NCI-H526 (cell line): ENCODE data around the gene MYO3B.

ENCODE experiments used
- DNase-seq, 2 experiments: peaks; one replicate each; lab custom pipeline; 2025; lab: John Stamatoyannopoulos, UW

The MYO3B gene

GRCh38 chr2:170238776-170239175 lies 60.8 kb downstream of the MYO3B start:
- DNase-seq, result no peak

DNA sequence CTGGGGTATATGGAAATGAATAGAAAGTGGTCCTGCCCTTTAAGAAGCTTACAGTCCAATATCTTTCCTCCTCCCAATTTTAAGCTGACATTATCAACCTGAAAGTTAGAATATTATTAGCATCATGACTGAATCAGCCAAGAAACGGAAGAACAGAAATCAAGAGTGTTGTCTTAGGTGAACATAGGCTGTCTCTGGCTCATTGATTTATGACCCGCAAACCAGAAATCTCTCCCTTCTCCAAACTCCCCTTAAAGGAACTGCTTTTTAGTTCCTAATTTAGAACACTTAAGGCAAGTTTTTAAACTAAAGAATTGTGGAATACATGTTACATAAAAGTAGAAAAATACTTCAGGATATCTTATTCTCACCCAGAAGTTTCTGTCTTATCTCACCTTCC lies 62.7 kb downstream of the MYO3B start:
- DNase-seq, result no peak

GRCh38 chr2:170241756-170242155 lies 63.8 kb downstream of the MYO3B start:
- DNase-seq, result no peak

DNA sequence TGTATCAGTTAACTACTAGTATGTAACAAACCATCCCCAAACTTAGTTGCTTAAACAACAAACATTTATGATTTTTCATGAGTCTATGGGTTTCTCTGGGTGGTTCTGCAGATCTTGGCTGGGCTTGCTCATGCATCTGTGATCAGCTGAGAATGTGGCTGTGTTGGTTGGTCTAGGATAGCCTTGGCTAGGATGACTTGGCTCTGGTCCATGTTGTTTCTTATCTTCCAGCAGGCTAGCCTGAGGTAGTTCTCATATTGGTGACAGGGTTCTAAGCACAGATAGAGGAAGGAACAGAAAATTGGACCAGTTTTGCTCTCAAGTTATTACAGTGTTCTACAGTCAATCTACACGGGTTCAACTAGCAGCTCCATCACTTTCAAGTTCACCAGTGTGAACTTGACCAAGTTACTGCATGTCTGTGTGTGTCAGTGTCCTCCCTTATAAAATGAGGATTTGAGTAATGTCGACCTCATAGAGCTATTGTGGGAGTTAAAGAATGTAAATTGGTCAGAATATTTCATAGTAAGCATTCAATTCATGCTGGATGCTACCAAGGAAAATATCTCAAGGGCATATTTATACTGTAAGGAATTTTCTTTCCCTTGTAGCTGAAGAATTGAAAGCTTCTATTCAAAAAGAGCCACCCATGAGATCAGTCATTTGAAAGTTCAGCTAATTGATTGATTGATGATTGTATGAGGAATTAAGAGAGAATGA lies 65.3 kb downstream of the MYO3B start:
- DNase-seq, result no peak

GRCh38 chr2:170243898-170244297 lies 66.0 kb downstream of the MYO3B start:
- DNase-seq, result no peak

- no peak for DNase-seq
These were observed 66.6 kb downstream of the MYO3B start for GRCh38 chr2:170244555-170244954.

- DNase-seq, result no peak
These were observed 67.4 kb downstream of the MYO3B start for GRCh38 chr2:170245312-170245711.

DNA sequence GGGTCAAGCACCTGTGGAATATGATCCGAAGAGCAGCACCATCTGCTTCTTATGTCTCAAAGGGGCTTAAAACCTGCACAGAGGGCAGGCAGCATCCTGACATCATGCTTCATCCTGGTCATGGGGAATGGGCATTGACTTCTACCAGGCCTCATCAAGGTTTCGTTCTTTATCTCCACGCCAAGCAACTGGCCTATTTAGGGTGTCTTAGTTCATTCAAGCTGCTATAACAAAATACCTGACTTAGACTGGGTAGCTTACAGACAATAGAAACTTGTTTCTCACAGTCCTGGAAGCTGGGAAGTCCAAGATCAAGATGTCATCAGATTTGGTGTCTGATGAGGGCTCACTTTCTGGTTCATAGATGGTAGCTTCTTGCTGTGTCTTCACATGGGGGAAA lies 69.4 kb downstream of the MYO3B start:
- no peak for DNase-seq

GRCh38 chr2:170247882-170248393 lies 70.0 kb downstream of the MYO3B start:
- no peak for DNase-seq

- no peak for DNase-seq
These were observed 70.8 kb downstream of the MYO3B start for GRCh38 chr2:170248574-170249393.

DNA sequence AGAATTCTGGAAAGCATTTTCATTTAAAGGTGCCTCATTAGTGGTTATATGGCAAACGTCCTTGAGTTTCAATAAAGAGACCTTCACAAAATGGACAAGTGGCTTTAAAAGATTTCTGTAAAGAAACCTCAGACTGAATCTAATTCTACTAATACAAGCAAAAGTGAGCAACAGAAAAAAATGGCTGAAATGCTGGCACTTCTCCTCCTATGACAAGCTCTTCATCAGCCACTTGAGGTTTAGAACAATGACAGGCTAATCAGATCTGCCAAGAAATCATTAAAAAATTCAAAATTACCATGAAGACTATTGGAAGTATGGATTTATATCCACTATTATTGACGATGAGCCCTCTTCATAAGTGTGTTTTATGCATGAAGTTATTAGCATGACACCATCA lies 71.8 kb downstream of the MYO3B start:
- DNase-seq, result no peak

DNA sequence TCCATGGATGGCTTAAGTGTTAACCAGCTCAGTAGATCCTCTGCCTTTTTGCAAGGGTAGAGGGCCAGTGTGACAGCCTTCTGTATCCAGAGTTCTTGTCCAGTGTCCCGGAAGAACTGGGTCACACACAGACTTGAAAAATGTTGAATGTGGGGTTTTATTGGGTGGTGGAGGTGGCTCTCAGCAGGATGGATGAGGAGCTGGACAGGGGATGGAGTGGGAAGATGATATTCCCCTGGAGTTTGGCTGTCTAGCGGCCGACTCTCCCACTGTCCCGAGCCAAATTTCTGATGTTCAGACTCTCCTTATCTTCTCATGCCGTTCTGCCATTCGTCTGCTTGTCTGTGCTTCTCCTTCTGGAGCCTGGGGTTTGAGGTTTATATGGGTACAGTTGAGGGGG lies 72.6 kb downstream of the MYO3B start:
- DNase-seq, result no peak

DNA sequence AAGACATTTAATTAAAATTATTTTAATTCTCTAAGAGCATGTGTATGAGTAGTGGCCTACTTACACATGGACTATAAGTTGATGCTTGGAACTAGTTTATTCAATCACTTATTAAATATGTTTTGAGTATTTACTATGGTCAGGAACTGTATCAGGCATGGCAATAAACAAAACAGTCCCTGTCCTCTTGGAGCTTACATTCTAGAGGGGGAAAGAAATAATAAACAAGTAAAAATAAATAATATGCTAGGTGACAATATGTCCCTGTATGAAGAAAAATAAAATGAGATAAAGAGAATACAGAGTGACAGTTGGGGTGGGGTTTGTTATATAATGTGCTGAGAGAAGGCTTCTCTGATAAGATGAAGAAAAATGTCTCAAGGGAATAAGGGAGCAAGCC lies 74.5 kb downstream of the MYO3B start:
- DNase-seq, result no peak

DNA sequence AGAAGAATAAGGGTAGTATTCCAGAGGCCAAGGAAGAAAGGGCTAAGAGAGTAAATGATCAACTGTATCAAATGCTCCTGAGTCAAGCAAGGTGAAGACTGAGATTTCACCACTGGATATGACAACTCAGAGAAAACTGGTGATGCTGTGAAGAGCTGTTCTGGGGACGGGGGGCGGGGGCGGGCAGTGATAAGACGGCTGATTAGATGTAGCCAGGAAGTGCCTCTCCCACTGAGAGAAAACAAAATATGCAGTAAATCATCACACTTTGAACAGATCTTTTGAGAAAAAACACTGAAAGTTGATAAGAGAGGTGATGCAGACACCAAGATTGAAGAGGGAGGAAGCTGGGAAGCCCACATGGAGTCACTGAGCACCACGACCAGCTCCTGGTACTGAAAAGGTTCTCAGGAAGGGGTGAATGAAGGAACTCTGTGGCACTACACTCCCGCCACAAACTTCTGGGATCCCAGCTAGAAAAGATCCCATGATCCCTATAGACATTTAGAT lies 75.8 kb downstream of the MYO3B start:
- no peak for DNase-seq

- DNase-seq, result no peak
These were observed 76.4 kb downstream of the MYO3B start for GRCh38 chr2:170254293-170254732.

DNA sequence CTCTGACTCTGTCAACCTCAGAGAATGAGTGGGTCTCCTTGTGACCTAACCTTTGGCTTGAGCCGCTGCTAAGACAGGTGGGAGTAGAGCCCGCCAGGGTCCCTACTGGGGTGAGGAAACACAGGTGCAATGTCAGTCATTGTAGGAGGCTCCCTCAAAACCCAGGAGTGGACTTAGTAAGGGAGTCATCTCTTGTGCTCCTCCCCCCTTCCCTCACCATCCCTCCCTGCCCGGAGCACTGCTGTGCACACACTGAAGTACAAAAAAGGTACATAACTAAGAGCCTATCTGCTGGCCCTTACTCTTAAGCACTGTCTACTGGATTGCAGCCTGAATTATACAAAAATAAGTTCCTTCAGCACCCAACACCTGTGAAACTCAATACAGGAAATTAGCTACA lies 77.2 kb downstream of the MYO3B start:
- no peak for DNase-seq

- no peak for DNase-seq
These were observed 78.0 kb downstream of the MYO3B start for GRCh38 chr2:170255971-170256370.

DNA sequence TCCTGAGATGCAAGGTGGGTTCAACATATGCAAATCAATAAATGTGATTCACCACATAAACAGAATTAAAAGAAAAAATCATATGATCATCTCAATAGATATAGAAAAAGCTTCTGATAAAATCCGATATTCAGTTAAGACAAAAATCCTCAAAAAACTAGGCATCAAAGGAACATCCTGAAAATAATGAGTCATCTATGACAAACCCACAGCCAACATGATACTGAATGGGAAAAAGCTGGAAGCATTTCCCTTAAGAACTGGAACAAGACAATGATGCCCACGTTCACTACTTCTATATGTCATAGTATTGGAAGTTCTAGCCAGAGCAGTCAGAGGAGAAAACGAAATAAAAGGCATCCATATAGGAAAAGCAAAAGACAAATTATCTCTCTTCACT lies 80.4 kb downstream of the MYO3B start:
- DNase-seq, result no peak

- no peak for DNase-seq
These were observed 82.2 kb downstream of the MYO3B start for GRCh38 chr2:170260188-170260587.

DNA sequence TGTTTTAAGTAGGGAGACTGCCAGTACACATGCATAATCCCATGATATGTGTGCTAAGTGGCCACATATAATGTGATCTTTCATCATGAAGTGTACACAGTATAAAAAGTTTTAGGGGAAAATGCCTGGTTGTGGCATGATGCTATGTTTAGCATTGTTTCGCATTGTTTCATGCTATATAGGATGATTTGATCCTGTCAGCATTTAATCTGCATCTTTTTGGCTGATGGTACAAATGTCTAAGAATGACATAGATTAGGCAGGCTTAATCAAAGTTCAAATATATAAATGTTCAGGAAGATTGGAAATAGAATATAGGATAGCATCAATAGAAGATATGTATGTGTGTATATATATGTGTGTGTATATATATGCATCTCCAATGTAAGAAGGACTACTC lies 83.6 kb downstream of the MYO3B start:
- DNase-seq, result no peak

- no peak for DNase-seq
These were observed 84.4 kb downstream of the MYO3B start for GRCh38 chr2:170262343-170262742.

DNA sequence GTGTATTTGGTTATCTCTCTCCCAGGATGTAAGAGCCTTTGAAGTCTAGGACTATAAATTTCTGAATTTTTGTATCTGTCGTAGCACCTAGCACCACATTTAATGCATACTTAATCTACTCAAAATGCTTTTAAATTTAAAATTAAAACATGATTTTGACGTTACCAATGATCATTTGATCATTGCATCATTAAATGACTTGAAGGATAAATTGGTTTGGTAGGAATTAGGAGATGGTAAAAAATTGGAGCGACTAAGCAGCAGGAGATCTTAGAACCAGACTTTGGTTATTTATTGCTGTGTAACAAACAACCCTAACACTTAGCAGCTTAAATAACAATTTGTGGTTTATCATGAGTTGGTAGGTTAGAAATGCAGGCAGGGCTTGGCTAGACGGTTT lies 84.9 kb downstream of the MYO3B start:
- DNase-seq, result no peak
